Tibial nerve (tissue), 3 donors: ENCODE results near the gene MTERF1.

Source experiments
- CTCF ChIP-seq, 5 experiments: fragments of 200-600 bp in 3 of 5; fragments of 450-650 bp in 2 of 5; sonication (generic) in 3 of 5; IDR thresholded peaks; one replicate each; pipeline ENCODE4 v1.5.1; 2016 to 2019; ENCODE audit warnings: antibody characterized with exemption in 5 of 5, mild to moderate bottlenecking in 3 of 5, moderate library complexity in 2 of 5
- POLR2A ChIP-seq, 2 donors: fragments of 450-650 bp; IDR thresholded peaks; one replicate each; pipeline ENCODE4 v1.6.1; 2017; ENCODE audit warnings: antibody characterized with exemption in 2 of 2, mild to moderate bottlenecking in 2 of 2, moderate library complexity in 2 of 2

GRCh38 chr7:91898240-91898992, 17.9 kb upstream of the MTERF1 start:
- TF ChIP-seq CTCF (IDR thresholded peaks at IDR 0.05) (no peak), POLR2A (IDR thresholded peaks at IDR 0.05) (no peak)
